NCI-H446 treated with DMSO at 0.1 percent for 48 hours (cell line): ENCODE measurements around the gene SASH3.
A peak's percentile ranks its signal among the peaks of the same experiment; 100 is the strongest.

Experiments used
- DNase-seq: peaks from one replicate; lab custom pipeline; 2025; lab: John Stamatoyannopoulos, UW

The SASH3 gene

GRCh38 chrX:129813662-129814368 is 34.1 kb downstream of the SASH3 start:
- DNase-seq, result no peak

GRCh38 chrX:129818123-129818522 is 38.4 kb downstream of the SASH3 start:
- no peak for DNase-seq

- no peak for DNase-seq
Observed at GRCh38 chrX:129823115-129823514, 43.4 kb downstream of the SASH3 start.

GRCh38 chrX:129823522-129823921 is 43.8 kb downstream of the SASH3 start:
- DNase-seq, result no peak

- no peak for DNase-seq
Observed at GRCh38 chrX:129824620-129825019, 44.9 kb downstream of the SASH3 start.

- no peak for DNase-seq
Observed at GRCh38 chrX:129825746-129826505, 46.2 kb downstream of the SASH3 start.

GRCh38 chrX:129830494-129830893 is 50.7 kb downstream of the SASH3 start:
- no peak for DNase-seq

DNA sequence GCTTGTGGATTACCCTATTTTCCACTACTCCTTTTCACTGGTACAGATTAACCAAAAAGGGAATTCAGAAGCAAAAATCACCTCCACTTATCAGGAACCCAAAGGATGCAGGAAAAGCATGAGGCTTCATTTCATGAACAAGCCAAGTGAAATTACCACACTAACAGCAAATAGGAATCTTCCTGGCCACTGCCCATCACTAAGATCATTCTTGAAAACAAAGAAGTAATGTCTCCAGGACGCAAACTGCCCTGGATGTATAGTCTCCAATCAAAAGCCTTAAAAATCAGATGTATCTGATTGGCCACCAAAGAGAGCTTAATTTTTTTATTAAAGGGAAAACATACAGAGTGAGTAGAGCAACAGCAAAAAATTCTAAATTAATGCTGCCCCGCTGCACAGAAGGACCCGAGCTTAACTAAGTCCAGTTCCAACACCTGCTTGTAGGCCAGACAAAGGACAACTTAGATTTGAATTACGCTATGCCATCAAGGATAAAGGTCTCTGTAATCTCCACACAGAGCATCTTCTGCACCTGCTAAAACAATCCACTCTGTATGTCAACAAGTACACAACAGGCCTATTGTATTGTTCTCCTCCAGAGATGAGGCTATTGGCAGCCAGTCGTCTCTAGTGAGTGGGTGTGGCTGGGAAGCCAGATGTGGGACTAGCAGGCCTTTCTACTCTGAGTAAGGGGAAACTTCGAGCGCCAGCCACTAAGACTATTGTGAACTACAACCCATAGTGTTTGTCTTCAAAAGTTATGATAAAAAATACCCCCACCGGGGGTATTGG is 51.5 kb downstream of the SASH3 start:
- no peak for DNase-seq

DNA sequence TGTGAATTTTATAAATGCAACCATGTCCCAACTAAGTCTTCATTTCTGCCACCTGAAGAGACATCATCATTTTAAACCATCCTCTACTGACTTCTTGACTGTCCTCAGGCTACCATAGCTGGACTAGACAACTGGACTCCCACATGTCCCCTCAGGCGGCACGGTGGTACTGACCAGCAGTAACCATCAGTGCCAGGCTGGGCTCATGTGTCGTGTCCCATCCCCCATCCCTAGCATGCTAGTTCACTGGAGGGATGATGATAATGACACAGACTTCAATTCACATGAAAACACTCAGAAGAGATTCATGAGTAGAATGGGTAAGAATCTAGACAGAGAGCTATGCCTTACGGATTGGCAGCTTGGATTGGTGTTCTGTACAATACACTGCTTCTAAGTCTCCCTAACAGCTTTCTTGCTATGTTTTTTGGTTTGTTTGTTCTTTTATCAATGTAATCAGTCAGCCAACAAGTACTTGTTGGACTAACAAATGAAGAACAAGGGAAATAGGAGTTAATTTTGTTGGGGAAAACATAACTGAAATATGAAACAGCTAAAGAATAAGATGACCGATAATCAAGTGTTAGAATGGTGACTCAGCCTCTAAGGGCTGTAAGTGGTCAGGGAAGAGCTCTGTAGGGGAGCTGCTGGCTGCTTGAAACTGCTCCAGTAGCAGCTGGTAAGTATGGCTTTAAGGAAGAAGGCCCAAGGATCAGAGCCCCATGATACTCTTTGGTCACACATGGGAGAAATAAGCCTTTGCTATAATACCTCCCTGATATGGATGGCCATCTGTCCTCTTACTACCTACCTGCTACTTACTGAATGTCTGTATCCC is 53.6 kb downstream of the SASH3 start:
- DNase-seq, result no peak

- DNase-seq, result no peak
Observed at GRCh38 chrX:129836827-129837226, 57.1 kb downstream of the SASH3 start.

DNA sequence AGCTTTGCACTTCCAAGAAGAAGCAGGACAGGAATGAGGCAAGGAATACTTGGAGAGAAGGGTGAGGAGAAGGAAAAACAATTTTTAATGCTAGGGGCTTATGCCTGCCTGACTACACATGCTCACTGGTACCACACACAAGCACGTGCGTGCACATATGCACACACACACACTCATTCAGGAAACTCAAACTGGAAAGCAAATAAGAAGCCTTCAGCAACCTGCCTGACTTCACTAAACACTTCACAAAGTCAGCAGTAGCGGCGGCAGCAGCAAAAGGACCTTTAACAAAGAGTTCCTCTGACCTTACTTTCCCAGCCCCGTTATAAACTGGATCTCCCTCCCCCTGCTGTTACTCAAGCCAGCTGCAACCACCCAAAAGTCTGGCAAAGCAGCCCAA is 60.6 kb downstream of the SASH3 start:
- no peak for DNase-seq

DNA sequence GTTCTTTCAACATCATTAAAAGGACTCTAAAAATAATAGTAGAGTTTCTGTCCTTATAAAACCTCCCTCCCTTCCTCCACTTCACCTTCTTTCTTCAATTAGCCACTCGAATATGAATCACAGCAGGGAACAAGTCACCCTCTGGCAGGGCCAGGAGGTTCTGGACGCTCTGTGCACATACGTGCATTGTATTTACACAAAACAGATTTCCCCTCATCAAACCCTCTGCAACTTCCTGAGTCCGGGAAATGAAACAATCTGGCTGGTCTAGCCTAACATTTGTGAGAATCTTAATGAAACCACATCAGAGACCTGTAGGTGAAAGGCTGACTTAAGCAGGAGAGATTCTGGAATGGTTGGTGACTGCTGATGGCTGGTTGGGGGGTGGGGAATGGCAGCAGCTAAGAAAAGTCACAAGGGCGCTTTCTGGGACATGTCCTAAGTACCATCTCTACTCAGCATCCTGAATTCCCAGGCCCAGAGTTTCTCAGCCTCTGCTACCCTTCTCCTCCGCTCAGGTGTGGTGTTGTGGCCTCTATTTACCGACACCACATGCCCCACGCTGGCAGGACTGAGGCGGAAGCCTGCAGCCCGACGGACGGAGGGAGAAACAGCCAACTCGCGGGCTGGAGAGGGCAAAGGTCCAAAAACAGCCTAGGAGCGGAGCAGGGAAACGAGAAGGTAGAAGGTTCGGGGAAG is 62.9 kb downstream of the SASH3 start:
- DNase-seq, result no peak

DNA sequence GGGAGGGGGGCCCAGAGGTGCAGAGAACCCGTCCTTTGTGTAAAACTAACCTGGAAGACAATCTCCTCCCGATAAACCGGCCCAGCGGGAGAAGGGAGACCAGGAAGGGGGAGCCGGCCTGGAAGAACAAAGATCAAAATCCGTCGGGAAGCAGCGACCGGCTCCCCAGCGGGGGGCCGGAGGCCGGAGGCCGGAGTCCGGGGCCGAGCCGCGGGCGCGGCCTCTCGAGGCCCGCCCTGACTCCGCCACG is 63.4 kb downstream of the SASH3 start:
- no peak for DNase-seq

- DNase-seq, result peak; percentile 78
Observed at GRCh38 chrX:129843459-129844306, 63.9 kb downstream of the SASH3 start, which contains the start of gene ZDHHC9. ZDHHC9 (minus strand) TSS chrX:129843886; CDS start chrX:129841945, 1,941 bp downstream.
